ENCODE data around the gene NID2.

Gene NID2

DNA sequence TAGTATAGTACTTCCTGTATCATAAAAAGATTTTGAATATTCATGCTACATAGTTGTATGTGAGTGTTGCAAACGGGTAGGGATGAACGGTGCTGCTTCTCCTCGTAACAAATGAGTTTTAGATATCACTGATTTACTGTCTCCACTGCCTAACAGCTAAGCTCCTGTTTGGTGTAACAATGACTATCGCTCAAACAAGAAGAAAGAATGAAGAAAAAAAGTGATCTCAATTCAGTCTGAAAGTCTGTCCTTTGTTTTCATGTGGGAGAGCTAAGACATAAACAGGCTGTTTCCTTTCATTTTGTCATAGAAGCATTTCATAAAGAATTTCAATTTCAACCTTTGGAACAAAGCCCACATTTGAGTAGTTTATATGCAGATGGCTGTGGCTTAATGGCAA, 105.6 kb downstream of the NID2 start:
- DNase-seq (ENCODE audit: low read depth in 3 of 3, low spot score in 1 of 3), result no peak

- no peak for DNase-seq (ENCODE audit: low read depth in 3 of 3, low spot score in 1 of 3)
Observed at GRCh38 chr14:51962711-51963110, 106.1 kb downstream of the NID2 start.

- no peak for DNase-seq (ENCODE audit: low read depth in 3 of 3, low spot score in 1 of 3)
Observed at GRCh38 chr14:51960866-51961265, 108.0 kb downstream of the NID2 start.

GRCh38 chr14:51959928-51960327, 108.9 kb downstream of the NID2 start:
- no peak for DNase-seq (ENCODE audit: low read depth in 3 of 3, low spot score in 1 of 3)

DNA sequence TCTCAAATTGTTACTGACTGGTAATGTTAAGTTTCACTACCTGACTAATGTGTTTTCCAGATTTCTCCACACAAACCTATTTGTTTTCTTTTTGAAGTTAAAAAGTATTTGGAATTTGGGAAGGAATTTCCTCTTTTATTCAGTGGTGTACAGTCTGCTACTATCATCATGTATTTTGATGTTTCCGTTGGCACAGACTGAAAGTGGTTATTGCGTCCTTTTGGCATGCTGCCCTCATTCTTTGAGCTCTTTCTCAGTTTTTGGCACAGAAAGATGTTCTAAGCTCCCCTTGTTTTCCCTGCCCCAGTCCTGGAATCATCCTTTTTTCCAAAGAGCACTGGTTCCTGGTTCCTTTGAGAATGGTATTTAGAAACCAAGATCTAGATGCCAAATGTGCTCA, 110.9 kb downstream of the NID2 start:
- no peak for DNase-seq (ENCODE audit: low read depth in 3 of 3, low spot score in 1 of 3)

All from stimulated activated CD4-positive, alpha-beta T cell treated with anti-CD3 and anti-CD28 coated beads, TNF-alpha, amount 100 ng/mL, for 1 hour (primary cell).